NCI-H2196 treated with DMSO at 0.1 percent for 48 hours (cell line): ENCODE results near the gene TMEM63A.
A peak's percentile ranks its signal among the peaks of the same experiment; 100 is the strongest.
"Not testable (repeated sequence)": the region's sequence is repeated elsewhere in the genome, so short reads cannot be mapped to it uniquely, and the experiment has no call there.

ENCODE experiments used
- DNase-seq: peaks from one replicate; lab custom pipeline; 2025; ENCODE audit not compliant: unreplicated experiment; lab: John Stamatoyannopoulos, UW

Gene TMEM63A

GRCh38 chr1:225881959-225882693, at the start of gene TMEM63A:
TSS of gene TMEM63A (minus strand) at chr1:225882380. CDS start at chr1:225877580, 4,800 bp downstream.
- peak; percentile 47 for DNase-seq

GRCh38 chr1:225931270-225932136, 49.3 kb upstream of the TMEM63A start:
- DNase-seq: no peak

DNA sequence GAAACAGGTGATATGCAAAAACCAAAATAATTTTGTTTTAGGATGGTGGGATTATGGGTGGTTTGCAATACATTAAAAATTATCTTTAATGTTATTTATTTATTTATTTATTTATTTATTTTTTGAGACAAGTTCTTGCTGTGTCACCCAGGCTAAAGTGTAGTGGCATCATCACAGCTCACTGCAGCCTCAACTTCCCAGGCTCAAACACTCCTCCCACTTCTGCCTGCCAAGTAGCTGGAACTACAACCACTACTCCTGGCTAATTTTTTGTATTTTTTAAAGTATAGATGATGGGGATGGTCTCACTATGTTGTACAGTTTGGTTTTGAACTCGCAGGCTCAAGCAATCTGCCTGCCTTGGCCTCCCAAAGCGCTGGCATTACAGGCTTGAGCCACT, 48.4 kb upstream of the TMEM63A start:
- no peak for DNase-seq

DNA sequence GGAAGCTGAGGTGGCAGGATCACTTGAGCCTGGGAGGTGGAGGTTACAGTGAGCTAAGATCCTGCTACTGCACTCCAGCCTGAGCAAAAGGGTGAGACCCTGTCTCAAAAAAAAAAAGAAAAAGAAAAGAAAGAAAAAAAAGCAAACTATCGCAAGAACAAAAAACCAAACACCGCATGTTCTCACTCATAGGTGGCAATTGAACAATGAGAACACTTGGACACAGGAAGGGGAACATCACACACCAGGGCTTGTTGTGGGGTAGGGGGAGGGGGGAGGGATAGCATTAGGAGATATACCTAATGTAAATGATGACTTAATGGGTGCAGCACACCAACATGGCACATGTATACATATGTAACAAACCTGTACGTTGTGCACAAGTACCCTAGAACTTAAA, 47.3 kb upstream of the TMEM63A start:
- not testable (repeated sequence) for DNase-seq

- no peak for DNase-seq
These were observed 46.3 kb upstream of the TMEM63A start for GRCh38 chr1:225928186-225929175.

- no peak for DNase-seq
These were observed 44.5 kb upstream of the TMEM63A start for GRCh38 chr1:225926551-225927113.

DNA sequence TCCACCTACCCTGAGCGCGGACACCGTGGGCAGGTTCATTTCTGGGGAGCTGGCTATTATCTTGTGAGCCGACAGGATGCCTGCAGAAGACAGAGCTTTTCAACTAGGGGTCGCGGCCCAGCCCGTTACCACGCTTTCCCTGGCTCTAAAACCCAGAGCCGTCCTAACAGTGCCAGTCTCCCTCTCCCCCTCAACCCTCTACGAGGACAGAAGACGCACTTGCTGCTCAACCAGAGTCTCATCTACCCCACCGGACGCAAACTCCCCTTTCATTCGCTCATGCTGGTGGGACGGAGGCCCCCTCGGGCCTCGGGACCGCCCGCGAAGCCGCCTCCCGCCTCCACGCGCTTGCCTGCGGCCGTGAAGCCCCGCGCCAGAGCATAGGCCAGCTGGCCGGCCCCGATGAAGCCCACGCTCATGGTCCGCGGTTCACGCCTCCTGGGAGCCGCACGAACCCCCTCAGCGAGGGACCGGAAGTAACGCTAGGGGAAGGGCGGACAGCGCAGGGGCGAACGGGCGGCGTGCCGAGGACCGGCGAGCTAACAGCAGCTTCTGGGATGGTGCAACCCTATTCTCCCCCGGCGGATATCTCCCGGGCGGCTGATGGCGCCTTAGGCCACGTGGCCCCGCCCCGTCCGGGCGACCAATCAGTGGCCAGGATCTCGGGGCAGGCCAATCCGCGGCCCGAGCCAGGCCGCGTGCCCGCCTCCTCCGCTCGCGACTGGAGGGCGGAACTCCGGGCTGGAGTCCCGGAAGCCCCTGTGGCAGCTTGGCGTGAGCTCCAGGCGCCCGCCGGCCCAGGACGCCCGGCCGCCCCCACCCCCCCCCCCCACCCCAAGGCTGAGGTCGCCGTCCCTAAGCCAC, 41.7 kb upstream of the TMEM63A start, which contains the start of gene PYCR2:
TSS of gene PYCR2 (minus strand) at position 559 of the 864 bp plus-strand sequence. CDS start at position 419, 140 bp downstream.
- peak; percentile 95 for DNase-seq

DNA sequence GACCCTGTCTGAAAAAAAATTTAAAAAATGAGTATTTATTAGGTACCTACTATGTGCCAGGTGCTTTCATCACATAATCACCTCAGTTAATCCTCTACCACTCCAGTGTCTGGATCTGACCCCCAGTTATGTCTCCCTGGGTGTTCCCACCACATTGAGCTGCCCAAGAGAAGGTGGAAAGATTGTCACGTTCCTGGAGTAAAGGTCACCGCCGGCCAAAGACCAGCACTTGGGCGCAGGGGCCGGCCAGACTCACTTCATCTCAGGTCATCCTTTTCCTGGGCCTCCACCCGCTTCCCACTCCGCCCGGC, 41.2 kb upstream of the TMEM63A start:
- no peak for DNase-seq

DNA sequence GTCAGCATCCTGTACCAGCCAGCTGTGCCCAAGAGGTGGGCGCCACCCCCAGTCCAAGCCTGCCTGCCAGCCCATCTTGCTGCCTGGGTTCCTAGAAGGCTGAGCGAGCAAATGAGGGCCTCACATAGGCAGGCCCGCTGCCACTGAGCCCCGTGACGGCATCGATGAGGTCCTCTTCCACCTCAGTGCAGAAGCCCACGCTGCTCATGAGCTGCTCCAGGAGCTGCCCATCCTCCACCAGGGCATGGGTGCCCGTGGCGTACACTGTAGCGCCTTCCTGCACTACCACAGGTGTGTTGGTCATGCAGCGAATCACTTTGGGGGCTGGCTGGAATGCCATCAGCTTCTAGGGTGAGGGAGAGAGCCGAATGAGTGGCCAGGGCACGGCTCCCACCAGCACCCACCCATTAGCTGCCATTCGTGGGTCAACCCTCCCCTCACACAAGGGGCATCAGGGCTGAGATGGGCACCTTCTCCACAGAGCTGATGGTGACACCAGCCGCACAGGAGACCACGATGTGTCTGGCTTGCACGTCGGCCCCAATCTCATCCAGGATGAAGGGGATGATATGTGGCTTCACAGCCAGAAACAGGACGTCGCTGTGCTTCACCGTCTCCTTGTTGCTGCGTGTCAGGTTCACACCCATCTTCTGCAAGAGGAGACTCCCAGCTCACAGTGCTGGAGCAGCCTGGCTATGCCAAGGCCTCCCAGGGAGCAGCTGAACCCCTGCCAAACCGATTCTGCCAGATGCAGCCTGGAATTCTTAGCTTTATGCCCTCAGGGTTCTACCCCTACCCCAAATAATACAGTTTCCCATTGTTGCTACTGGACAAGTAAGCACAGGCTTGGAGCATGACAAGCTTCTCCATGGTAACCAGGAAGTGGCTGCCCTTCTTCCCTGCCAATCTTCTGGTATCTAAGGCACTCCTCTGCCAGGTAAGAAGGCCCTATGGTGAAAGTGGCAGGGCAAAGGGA, 39.8 kb upstream of the TMEM63A start:
- DNase-seq: peak; percentile 79

- DNase-seq: peak; percentile 66
These were observed 37.7 kb upstream of the TMEM63A start for GRCh38 chr1:225919906-225920305.

DNA sequence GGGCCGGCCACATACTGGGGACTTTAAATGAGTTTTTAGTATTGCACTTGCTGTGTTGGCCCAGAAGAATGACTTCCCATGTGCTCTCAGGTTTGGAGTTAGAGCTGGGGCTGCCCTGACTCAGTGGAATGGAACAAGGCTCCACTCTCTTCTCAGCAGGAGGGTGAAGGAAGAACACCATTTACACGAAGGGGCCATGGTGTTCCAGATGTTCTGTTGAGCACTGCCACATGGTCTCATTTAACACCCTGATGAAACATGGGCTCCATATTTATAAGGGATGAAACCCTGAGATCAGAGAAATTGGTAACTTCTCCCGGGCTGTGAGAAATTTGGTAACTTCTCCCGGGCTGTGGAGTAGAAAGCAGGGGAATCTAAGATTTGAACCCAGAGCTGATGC, 36.1 kb upstream of the TMEM63A start:
- DNase-seq: no peak

DNA sequence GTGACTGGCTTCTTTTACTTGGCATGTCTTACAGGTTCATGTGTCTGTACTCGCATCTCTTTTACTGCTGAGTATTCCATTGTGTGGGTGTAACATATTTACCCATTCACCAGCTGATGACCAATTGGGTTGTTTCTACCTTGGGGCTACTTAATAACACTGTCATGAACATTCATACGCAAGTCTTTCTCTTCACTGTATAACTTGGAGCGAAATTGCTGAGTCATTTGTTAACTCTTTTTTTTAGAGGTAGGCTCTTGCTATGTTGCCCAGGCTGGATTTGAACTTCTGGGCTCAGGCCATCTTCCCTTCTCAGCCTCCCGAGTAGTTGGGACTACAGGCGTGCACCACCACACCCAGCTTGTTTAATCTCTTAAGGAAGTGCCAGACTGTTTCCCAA, 35.4 kb upstream of the TMEM63A start:
- no peak for DNase-seq

GRCh38 chr1:225917101-225917500, 34.9 kb upstream of the TMEM63A start:
- DNase-seq: no peak

DNA sequence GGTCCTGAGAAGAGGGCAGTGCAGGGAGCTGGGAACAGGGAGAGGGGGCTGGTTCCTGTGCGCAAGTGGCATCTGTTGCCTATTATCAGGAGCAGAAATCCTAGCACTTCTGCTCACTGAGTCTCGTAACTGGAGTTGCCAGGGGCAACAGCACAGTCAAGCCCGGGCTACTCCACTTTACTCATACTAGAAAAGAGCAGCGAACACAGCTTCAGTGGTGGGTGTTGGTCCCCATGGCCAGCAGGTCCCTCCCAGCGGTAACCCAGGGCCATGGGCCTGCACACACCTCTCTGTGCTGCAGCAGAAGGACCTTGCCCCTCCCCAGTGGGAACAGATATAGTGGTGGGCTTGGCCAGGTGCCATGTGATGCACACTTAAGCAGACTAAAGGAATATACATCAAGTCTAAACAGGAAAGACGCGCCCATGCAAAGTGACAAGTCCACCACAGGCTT, 33.4 kb upstream of the TMEM63A start:
- no peak for DNase-seq

DNA sequence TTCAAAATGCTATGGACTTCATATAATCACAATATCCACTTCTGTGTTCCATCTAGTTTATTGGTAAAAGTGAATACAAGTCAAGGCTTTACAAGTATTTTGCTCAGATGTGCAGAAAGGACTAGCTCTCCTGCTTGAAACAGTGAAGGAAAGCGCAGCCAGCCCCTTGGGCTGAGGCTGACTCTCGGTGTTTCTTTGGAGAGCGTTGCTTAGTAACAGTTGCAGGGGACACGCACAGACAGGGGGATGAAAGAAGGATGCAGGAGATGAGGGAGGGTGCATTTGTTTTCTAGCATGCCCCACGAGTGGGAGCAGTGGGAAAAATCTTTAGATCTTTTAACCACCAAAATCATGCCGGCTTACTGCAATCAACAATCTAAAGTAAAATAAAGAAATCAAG, 32.8 kb upstream of the TMEM63A start:
- DNase-seq: no peak

- no peak for DNase-seq
These were observed 32.2 kb upstream of the TMEM63A start for GRCh38 chr1:225914391-225914790.

DNA sequence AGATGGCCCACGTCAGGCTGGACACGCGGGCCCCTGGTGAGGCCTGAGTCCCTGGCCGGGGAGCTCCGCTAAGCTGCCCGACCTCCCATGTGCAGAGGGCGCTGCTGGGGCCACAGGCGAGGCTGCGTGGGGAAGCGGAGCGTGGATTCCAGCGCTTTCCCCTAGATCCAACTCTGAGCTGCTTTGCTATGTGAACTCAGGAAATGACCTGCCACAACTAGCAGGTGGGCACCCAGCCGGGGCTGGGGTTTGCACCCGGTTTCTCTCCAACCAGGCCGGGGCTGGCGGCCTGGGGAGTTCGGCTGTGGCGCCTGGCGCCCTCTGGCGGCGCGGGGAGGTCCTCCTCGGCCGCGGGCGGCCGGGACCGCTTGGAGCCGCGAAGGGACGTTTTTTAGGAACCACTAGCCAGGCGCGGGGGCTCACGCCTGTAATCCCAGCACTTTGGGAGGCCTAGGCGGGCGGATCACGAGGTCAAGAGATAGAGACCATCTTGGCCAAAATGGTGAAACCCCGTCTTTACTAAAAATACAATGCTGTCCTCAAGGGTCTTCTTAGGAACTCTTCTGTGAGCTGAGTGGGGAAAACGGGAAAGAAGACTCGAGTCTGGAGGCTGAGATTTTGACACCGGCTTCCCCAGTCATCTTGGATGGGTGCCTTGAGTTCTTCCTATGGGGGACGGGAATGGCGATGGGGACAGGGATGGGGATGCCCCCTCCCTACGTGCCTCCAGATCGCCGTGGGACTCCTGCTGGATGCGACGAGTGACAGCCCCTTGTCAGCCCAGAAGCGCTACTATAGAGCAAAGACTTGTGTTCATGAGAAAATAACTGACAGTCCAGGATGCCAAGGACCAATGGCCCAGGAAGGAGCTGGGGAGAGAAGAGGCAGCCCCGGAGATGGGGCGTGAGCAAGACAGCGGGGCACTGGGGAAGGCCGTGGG, 29.3 kb upstream of the TMEM63A start:
- no peak for DNase-seq
